ENCODE data around the gene AEBP2. TPM values are rescaled to one million over a fixed set of nuclear protein-coding genes. Genes with fewer than 3 reads are reported as not detected.

Gene AEBP2
- total RNA-seq, 4 donors from 2014 or later = 47.7 to 89.5 (median 56.7) TPM

DNA sequence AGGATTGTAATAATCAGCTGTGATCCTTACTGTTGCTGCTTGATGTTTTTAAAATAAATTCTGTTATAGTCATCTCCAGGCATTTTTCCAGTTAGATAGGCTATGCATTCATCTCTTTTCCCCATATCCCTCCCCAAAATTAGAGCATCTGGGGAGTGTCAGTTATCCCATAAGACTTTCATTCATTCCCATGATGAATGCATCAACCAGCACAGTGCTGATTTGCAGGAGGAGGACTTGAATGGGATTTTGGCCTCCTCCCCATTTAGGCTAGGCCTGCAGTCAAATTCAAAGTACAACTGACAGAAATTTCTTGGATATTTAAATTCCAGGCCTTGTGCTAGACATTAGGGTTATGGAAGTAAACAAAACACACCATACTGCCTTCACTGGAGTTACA, 99.8 kb downstream of the AEBP2 start:
- Histone ChIP-seq H3K27ac (no peak overlapping the region), H3K9me3 (no peaks in the 10 kb centered on the region), H3K4me1 (no peaks in the 10 kb centered on the region), H3K36me3 (no peaks in the 10 kb centered on the region), H3K4me3 (no peak overlapping the region), H3K27me3 (no peaks in the 10 kb centered on the region)
- no peak for DNase-seq (ENCODE audit: low spot score in 2 of 2)
- TF ChIP-seq CTCF (IDR thresholded peaks at IDR 0.05) = no peak

GRCh38 chr12:19539836-19540235, 100.5 kb downstream of the AEBP2 start:
- 74% methylated on average over 1 of the region's 1 CpG for WGBS
- H3K27ac ChIP-seq = no peak overlapping the region
- DNase-seq (ENCODE audit: low spot score in 2 of 2) = no peak

DNA sequence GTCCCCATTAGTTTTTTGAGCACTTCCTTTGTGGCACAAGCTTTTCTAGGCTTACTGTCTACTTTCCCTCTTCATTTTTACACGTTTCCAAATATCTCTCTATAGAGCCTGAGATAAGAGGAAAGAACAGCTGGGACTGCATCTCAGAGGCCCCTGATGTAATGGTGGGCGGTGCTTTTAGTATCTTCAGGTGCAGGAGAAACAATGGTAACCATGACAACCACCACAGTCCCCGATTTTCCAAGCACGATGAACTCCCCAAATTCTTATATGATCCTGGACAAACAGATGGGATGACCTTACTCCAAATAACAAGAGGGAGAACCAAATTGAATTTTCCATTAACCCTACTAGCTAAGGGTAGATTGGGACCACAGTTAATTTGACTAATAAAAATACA, 103.3 kb downstream of the AEBP2 start:
- Histone ChIP-seq H3K27me3 (no peaks in the 10 kb centered on the region), H3K9me3 (no peaks in the 10 kb centered on the region), H3K27ac (no peak overlapping the region), H3K4me3 (no peak overlapping the region), H3K4me1 (peaks cover 21% of the 10 kb centered on the region), H3K36me3 (no peaks in the 10 kb centered on the region)
- DNase-seq (ENCODE audit: low spot score in 2 of 2) = no peak
- 73% methylated on average over 4 of the region's 4 CpGs for WGBS
- no peak for TF ChIP-seq EP300 (IDR thresholded peaks at IDR 0.05)
- TF ChIP-seq POLR2AphosphoS5 (IDR thresholded peaks at IDR 0.05) = no peak
- TF ChIP-seq POLR2A (IDR thresholded peaks at IDR 0.05) = no peak
- no peak for TF ChIP-seq CTCF (IDR thresholded peaks at IDR 0.05)

More at GRCh38 chr12:19539836-19540235, 100.5 kb downstream of the AEBP2 start:
- Histone ChIP-seq H3K27me3 (no peaks in the 10 kb centered on the region), H3K36me3 (no peaks in the 10 kb centered on the region), H3K9me3 (no peaks in the 10 kb centered on the region), H3K4me1 (no peaks in the 10 kb centered on the region), H3K4me3 (no peak overlapping the region)
- TF ChIP-seq POLR2A (IDR thresholded peaks at IDR 0.05) (no peak), POLR2AphosphoS5 (IDR thresholded peaks at IDR 0.05) (no peak)

DNA sequence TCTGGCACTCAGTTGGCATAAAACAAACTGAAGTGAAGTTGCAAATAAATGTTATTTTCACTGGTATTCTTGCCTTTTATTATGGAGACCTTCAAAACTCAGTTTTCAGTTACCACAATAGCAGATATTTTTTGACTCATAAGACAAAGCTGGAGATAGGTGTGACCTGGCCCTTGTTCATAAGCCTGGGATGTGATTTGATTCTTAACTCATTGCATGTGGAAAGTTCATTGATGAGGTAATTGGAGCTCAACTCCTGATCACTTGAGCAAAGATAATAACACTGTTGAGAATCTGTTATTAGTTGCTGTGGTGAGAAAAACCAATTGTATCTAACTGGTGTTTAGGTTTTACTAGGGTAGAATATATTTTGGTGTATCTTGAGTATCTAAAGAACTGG, 105.1 kb downstream of the AEBP2 start:
- no peak for TF ChIP-seq CTCF (IDR thresholded peaks at IDR 0.05)
- no peak for TF ChIP-seq EP300 (IDR thresholded peaks at IDR 0.05)
- no peak for TF ChIP-seq POLR2AphosphoS5 (IDR thresholded peaks at IDR 0.05)
- TF ChIP-seq POLR2A (IDR thresholded peaks at IDR 0.05) = no peak
- H3K9me3 ChIP-seq = no peaks in the 10 kb centered on the region
- no peaks in the 10 kb centered on the region for H3K36me3 ChIP-seq

GRCh38 chr12:19545301-19545700, 106.0 kb downstream of the AEBP2 start:
- Histone ChIP-seq H3K36me3 (no peaks in the 10 kb centered on the region), H3K27ac (peak overlapping the region; percentile 81), H3K4me3 (no peak overlapping the region), H3K9me3 (no peaks in the 10 kb centered on the region), H3K4me1 (peaks cover 25% of the 10 kb centered on the region), H3K27me3 (no peaks in the 10 kb centered on the region)
- DNase-seq (ENCODE audit: low spot score in 2 of 2) = no peak
- 79% methylated on average over 4 of the region's 4 CpGs for WGBS
- no peak for TF ChIP-seq POLR2AphosphoS5 (IDR thresholded peaks at IDR 0.05)
- TF ChIP-seq EP300 (IDR thresholded peaks at IDR 0.05) = no peak
- TF ChIP-seq CTCF (IDR thresholded peaks at IDR 0.05) = no peak
- no peak for TF ChIP-seq POLR2A (IDR thresholded peaks at IDR 0.05)

More for the DNA sequence above, 105.1 kb downstream of the AEBP2 start:
- H3K4me3 ChIP-seq = no peak overlapping the region
- H3K27me3 ChIP-seq = no peaks in the 10 kb centered on the region
- DNase-seq (ENCODE audit: low spot score in 2 of 2) = no peak
- peaks cover 25% of the 10 kb centered on the region for H3K4me1 ChIP-seq
- H3K27ac ChIP-seq = no peak overlapping the region

DNA sequence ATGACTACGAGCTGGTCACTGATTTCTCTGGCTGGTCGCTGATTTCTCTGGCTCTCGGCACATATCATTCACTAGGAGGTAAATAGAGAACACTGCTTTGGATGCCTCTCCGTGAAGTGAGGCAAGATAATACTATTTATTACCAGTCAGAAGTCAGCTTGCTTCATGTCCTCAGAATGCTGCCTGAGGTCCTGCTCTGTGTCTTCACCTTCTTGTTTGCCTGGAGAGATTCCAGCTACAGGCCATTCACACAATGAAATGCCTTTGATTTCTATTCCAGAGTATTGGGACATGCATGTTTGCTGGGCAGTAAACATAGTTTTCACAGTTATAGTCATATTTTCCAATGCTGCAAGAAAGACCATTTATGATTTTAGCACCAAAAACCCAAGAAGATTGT, 106.7 kb downstream of the AEBP2 start:
- Histone ChIP-seq H3K4me1 (peaks cover 25% of the 10 kb centered on the region), H3K27me3 (no peaks in the 10 kb centered on the region), H3K4me3 (peak overlapping the region; percentile 25), H3K36me3 (no peaks in the 10 kb centered on the region), H3K27ac (peak overlapping the region; percentile 81), H3K9me3 (no peaks in the 10 kb centered on the region)
- no peak for DNase-seq (ENCODE audit: low spot score in 2 of 2)
- TF ChIP-seq POLR2AphosphoS5 (IDR thresholded peaks at IDR 0.05) (peak in 2 of 3 donors; percentile 54 to 67), CTCF (IDR thresholded peaks at IDR 0.05) (no peak)
- 40% methylated on average over 4 of the region's 4 CpGs for WGBS

All from suprapubic skin (tissue), 4 donors.